Measurements from ENCODE around the gene KCNK16.

DNA sequence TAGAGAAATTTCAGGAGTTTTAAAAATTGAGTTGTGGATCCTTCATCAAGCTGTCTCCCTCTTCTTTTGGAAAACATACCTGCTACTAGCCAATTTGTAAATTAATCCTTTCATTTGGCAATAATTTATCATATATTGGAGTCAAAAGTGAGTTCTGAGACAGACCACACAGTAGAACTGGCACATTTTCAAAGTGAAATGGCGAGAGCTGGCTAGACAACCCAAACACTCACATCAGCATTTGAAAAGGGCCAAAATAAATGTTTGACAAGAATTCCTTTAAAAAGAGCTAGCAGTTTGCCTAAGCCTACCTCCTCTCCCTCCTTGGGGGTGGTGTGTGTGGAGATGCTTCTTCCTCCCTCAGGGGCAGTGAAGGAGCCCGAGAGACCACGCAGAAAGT lies 47.9 kb upstream of the KCNK16 start:
- TF ChIP-seq, protein P1, sequence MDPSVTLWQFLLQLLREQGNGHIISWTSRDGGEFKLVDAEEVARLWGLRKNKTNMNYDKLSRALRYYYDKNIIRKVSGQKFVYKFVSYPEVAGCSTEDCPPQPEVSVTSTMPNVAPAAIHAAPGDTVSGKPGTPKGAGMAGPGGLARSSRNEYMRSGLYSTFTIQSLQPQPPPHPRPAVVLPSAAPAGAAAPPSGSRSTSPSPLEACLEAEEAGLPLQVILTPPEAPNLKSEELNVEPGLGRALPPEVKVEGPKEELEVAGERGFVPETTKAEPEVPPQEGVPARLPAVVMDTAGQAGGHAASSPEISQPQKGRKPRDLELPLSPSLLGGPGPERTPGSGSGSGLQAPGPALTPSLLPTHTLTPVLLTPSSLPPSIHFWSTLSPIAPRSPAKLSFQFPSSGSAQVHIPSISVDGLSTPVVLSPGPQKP (IDR thresholded peaks at IDR 0.05; ENCODE audit: borderline replicate concordance, low read depth, low read length), result no peak
- TF ChIP-seq MAZ (IDR thresholded peaks at IDR 0.05; ENCODE audit: borderline replicate concordance, low read depth, low read length), result no peak
- no peak for TF ChIP-seq BHLHE40 (IDR thresholded peaks at IDR 0.05; ENCODE audit: low read depth, low read length)
- TF ChIP-seq, protein P2, sequence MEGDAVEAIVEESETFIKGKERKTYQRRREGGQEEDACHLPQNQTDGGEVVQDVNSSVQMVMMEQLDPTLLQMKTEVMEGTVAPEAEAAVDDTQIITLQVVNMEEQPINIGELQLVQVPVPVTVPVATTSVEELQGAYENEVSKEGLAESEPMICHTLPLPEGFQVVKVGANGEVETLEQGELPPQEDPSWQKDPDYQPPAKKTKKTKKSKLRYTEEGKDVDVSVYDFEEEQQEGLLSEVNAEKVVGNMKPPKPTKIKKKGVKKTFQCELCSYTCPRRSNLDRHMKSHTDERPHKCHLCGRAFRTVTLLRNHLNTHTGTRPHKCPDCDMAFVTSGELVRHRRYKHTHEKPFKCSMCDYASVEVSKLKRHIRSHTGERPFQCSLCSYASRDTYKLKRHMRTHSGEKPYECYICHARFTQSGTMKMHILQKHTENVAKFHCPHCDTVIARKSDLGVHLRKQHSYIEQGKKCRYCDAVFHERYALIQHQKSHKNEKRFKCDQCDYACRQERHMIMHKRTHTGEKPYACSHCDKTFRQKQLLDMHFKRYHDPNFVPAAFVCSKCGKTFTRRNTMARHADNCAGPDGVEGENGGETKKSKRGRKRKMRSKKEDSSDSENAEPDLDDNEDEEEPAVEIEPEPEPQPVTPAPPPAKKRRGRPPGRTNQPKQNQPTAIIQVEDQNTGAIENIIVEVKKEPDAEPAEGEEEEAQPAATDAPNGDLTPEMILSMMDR (conservative IDR thresholded peaks at IDR 0.05; ENCODE audit: low read depth, low read length), result no peak
- TF ChIP-seq CHD1 (IDR thresholded peaks at IDR 0.05; ENCODE audit: low read depth, low read length), result no peak
- TF ChIP-seq POLR2A (IDR thresholded peaks at IDR 0.05; ENCODE audit: low read depth, low read length), result no peak
- no peak for TF ChIP-seq MAFK (IDR thresholded peaks at IDR 0.05; ENCODE audit: low read depth, low read length)
- TF ChIP-seq RCOR1 (IDR thresholded peaks at IDR 0.05; ENCODE audit: insufficient replicate concordance, low read length), result no peak
- no peak for TF ChIP-seq NFE2L2 (IDR thresholded peaks at IDR 0.05; ENCODE audit: low read depth, low read length)

All from IMR-90 (cell line).